HL-60/S4 treated with phorbol 12-myristate 13-acetate at 8.2 ng/mL for 4 days and 3 days (cell line): Measurements from ENCODE around the gene UBE2QL1.

ENCODE experiments used
- in situ Hi-C: fragments of 300-500 bp; cut with MboI; formaldehyde crosslinking; loops from 2 replicates; pipeline ENCODE4 v1.15.0; 2022; ENCODE audit warnings: low sequenced_read_pairs

Gene UBE2QL1

DNA sequence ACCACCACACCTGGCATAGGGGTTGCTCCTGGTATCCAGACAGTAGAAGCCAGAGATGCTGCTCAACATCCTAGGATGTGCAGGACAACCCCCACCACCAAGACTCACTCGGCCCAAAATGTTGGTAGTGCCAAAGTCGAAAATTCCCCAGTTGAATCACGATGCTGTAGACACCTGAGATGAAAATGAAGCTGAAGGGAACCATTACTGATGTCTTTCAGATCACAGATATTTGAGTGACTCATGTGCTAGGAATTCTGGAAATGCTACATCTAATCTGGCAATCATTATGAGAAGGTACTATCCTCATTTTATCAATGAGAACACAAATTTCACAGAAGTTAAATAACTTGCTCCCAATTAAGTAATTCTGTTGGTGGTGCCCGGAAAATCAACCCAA lies 21.0 kb upstream of the UBE2QL1 start:
- in situ Hi-C loops, result no loop called here

DNA sequence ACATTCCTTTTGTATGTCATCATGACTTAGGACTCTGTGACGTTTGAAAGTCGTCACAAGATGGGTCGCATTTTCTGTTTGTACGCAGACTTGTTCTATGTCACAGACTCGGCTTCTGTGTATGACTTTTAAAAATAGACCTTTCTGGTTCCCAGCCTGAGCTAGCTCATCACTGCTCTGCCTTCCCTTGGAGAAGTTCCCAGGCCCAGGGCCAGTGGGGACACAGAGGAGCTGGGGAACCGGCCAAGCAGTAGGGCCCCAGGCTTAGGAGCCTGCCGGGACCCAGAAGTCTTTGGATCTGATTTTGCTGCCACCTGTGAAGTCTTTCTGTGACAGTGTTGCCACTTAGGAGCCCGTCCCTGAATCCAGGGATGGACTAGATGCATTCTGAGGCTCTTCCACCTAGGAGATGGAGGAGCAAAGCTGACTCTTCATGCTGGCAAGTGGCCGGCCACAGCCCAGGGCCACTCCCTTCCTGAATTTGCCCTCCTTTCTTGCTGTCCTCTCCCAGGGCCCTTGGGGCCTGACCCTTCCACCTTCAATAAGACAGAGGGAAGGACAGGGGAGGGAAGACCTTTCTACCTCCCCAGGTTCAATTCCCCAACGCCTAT lies 18.1 kb upstream of the UBE2QL1 start:
- in situ Hi-C loops, result no loop called here

DNA sequence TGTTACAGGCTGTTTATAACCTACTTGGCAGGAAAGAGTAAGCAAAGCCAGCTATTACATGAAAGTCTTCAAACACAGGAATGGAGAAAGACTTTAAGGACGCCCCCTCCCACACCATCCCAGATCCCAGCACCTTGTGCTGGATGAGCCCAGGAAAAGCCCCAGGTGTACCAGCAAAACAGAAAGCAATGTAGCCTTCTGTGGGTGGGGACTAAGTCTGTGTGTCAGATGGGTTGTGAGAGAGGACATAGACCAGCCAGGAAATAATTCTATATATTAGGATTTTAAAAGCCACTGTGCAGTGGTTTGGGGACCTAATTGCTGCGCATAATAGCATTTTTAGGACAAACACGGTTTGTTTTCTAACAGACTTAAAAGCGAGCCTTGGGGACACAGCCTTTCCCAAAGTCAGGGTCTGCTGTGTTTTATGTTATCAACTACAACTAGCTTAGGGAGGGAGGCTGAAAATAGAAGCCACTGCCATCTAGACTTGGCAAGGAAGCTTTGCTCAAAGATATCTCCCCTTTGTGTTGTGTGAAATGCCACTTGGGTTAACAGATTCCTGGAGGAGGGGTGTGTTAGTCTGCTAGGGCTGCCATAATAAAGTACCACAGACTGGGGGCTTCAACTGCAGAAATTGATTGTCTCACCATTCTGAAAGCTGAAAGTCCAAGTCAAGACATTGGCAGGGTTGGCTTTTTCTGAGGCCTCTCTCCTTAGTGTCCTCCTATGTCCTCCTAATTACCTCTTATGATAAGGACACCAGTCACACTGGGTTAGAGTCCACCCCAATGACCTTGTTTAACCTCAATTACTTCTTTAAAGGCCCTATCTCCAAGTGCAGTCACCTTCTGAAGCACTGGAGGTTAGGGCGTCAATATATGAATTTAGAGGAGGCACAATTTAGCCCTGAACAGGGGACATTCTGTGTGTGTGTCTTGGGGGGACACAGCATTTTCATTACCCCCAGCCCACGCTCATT lies 17.2 kb upstream of the UBE2QL1 start:
- in situ Hi-C loops, result no loop called here

DNA sequence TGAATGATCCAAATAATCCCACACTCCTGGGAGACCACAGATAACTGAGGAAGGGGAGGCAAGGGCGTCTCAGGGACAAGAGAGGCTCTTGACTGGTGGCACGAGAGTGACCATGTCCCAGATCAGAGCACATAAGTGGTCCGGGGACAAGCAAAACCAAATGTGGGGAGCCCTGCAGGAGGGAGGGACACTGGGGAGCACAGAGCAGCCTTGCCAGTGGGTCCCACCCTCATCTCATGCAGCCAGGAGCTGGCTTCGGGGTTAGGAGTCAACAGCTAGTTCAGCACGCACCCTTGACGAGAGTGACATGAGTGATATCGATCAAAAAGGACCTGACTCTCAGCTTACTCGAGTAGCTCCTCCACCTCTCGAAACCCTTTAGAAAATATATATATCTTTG lies 16.5 kb upstream of the UBE2QL1 start:
- in situ Hi-C loops, result no loop called here

GRCh38 chr5:6434731-6435130 lies 13.9 kb upstream of the UBE2QL1 start:
- in situ Hi-C loops, result no loop called here

DNA sequence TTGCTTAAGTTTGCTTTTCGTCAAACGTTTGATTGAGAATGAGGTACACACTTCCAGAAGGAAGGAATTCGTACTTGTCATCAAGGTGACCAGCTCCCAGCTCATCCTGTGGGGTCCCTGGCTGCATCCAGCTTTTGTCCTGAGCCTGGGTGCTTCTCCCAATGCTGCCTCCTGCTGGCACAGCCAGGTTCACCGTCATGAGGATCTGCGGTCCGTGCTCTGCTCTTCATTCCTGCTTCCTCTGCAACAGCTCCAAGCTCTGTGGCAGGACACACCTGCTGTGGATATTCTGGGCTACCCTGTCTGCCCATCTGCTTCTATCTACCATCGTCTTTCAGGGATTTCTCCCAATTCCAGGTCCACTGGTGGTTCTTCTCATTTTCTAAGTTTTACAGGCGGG lies 13.3 kb upstream of the UBE2QL1 start:
- in situ Hi-C loops, result no loop called here

GRCh38 chr5:6436715-6437331 lies 11.8 kb upstream of the UBE2QL1 start:
- in situ Hi-C loops, result no loop called here

DNA sequence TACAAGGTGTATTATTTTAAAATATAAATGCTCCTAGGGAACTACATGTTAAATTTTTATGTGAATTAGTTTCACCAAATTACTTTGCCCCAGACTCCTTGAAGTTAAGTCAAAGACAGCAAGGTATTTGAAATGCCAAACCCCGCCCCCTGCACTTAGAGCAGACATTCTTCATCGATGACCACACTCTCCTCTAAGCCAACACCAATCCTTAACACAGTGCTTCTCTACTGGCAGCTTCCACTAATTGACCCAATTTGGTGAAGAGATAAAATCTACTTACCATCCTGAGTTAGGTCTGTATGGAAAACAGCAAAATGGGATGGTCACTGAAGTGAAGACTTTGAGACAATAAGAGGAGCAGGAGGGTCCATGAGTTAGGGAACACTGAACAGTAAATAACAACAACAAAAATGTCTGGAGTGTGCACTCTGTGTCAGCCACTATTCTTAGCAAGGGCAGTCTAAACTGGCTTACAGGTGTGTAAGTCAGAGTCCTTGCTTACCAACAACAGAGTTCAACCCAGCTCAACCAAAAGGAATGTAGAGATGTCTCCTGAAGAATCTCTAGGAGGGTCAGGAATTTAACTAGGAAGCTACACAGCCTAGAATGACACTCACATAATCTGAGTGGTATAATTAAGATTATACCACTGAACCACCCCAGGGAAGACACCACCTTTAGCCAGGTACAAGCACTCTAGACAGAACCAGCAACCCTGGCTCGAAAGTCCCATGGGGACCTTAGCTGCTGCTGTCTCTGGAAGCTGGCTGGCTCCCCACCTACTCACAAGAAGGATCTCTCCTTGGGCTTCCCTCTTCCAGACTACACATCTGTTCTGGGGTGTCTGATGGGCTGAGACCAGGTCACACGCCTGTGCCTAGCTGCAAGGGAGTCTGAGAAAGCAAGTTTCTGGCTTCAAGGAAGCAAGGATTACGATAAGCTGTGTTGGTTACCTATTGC lies 8.8 kb upstream of the UBE2QL1 start:
- in situ Hi-C loops, result no loop called here

DNA sequence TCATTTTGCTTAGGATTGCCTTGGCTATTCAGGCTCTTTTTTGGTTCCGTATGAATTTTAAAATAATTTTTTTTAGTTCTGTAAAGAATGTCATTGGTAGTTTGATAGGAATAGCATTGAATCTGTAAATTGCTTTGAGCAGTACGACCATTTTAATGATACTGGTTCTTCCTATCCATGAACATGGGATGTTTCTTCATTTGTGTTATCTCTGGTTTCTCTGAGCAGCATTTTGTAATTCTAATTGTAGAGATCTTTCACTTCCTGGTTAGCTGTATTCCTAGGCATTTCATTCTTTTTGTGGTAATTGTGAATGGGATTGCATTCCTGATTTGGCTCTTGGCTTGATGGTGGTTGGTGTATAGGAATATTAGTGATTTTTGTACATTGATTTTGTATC lies 6.3 kb upstream of the UBE2QL1 start:
- in situ Hi-C loops, result no loop called here

- in situ Hi-C loops, result no loop called here
These were observed 5.3 kb upstream of the UBE2QL1 start for GRCh38 chr5:6443326-6443725.

DNA sequence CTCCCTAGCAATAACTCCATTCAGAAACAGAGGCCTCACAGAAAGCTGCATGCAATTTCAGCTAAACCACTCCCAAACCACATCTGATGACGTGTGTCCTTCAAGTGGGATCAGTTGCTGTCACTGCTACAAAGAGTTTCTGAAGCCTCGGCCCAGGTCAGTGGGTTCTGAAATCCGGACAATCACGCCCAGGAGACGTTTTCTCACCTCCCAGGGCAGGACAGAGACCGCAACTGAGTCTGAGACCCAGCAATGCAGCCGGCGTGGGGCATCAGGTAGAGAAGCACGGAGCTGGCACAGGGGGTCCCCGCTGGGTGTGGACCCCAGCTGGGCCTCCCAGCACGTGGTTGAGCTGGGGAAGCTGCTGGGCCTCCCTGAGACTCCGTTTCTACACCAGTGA lies 2.6 kb upstream of the UBE2QL1 start:
- in situ Hi-C loops, result no loop called here

DNA sequence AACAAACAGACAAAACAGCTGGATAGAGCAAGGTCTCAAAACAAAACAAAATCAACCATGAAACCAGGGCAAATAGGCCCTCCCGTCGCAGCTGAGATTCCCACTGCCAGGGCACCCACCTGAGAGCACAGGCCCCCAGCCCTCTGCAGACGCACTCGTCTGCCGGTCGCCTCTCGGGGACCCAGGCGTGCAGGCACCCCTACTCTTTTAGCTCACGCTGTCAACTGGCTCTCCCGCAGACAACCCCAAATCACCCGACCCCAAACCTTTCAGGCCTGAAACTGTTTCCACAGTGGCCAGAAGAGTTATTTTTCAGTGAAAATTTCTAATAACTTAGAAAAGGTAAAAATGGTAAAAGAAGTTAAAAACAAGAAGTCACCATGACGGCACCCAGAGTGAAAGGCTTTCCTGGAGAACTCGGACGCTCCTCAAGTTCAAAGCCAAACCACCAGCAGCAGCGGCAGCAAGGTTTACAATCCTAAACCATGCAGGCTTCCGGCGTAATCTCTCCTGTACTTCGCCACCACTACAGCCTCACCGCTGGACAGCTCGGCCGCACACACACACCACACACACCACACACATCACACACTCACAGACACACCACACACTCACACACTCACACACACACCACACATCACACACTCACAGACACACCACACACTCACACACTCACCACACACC lies 1.9 kb upstream of the UBE2QL1 start:
- in situ Hi-C loops, result no loop called here

- in situ Hi-C loops, result no loop called here
These were observed 1.1 kb upstream of the UBE2QL1 start for GRCh38 chr5:6447384-6448140.

- in situ Hi-C loops, result no loop called here
These were observed 543 bp upstream of the UBE2QL1 start for GRCh38 chr5:6448141-6448491.

DNA sequence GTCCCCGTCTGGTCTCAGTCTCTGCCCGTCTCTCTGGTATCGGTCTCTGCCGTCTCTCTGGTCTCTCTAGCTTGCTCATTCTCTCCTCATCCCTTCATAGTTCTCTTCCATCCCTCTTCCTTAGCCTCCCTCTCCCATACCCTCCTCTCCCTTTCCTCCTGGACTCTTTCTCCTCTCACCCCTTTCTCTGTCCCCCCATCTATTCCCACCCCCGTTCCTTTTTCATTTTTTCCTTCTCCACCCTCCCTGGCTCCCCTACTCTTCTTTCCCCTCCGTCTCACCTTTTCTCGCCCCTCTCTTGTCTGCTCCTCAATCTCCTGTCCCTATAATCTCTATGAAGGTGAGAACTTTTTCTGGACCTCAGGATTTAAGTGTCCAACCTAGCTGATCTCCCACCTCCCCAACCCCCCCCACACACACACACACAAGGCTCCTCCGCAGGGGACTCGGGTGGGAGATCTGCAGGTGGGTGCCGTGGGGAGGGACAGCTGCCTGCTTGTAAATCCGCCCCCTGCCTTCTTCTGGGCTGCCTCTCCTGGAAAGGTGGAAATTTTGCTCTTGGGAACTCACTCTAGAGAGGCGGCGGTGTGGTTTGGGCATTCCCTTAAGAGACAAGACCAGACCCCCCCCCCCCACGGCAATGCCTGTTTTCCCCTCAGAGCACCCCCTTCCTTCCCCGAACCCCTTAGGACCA lies 953 bp downstream of the UBE2QL1 start:
- in situ Hi-C loops, result no loop called here

- in situ Hi-C loops, result no loop called here
These were observed 1.7 kb downstream of the UBE2QL1 start for GRCh38 chr5:6450319-6450833.

- in situ Hi-C loops, result no loop called here
These were observed 4.2 kb downstream of the UBE2QL1 start for GRCh38 chr5:6452622-6453504.
